Thyroid gland (tissue), 4 donors: ENCODE results near the gene NKRF.

Source experiments
- POLR2A ChIP-seq, 2 donors: fragments of 450-650 bp; IDR thresholded peaks; one replicate each; pipeline ENCODE4 v1.6.1; 2017; ENCODE audit warnings: antibody characterized with exemption in 2 of 2, mild to moderate bottlenecking in 2 of 2, moderate library complexity in 1 of 2
- TF ChIP-seq, protein P1 (sequence below), 6 experiments: fragments of 200-600 bp in 3 of 6; fragments of 450-650 bp in 3 of 6; sonication (generic) in 3 of 6; IDR thresholded peaks; one replicate each; pipeline ENCODE4 v1.5.1; 2016 to 2019; ENCODE audit warnings: antibody characterized with exemption in 6 of 6, mild to moderate bottlenecking in 2 of 6, inconsistent platforms in 1 of 6, moderate library complexity in 1 of 6

DNA sequence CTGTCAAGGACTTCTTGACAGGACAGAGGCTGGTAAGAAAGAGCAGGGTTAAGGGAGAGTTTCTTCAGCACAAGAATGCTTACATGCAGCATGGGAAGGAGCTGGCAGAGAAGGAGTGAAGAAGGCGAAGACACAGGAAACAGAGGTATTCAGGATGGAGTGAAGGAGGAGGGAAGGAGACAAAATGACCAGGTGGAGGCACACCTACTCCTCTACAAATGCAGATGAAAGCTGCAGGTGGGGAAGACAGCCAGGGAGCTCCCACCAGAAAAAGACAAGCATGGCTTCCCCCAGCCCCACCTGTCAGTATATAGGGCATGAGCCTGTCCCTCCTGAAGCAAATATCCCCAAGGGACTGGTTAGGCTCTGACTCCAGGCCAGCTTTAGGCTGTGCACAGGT, 29.6 kb upstream of the NKRF start:
- TF ChIP-seq, protein P1, sequence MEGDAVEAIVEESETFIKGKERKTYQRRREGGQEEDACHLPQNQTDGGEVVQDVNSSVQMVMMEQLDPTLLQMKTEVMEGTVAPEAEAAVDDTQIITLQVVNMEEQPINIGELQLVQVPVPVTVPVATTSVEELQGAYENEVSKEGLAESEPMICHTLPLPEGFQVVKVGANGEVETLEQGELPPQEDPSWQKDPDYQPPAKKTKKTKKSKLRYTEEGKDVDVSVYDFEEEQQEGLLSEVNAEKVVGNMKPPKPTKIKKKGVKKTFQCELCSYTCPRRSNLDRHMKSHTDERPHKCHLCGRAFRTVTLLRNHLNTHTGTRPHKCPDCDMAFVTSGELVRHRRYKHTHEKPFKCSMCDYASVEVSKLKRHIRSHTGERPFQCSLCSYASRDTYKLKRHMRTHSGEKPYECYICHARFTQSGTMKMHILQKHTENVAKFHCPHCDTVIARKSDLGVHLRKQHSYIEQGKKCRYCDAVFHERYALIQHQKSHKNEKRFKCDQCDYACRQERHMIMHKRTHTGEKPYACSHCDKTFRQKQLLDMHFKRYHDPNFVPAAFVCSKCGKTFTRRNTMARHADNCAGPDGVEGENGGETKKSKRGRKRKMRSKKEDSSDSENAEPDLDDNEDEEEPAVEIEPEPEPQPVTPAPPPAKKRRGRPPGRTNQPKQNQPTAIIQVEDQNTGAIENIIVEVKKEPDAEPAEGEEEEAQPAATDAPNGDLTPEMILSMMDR (IDR thresholded peaks at IDR 0.05): no peak
- TF ChIP-seq POLR2A (IDR thresholded peaks at IDR 0.05): no peak
